ENCODE results near the gene SORD.
"Not testable (repeated sequence)": the region's sequence is repeated elsewhere in the genome, so short reads cannot be mapped to it uniquely, and the experiment has no call there.

- TF ChIP-seq ZNF408 (CRISPR knock-in tag; IDR thresholded peaks at IDR 0.05; ENCODE audit: low read depth); YY1 (IDR thresholded peaks at IDR 0.05; ENCODE audit: borderline replicate concordance in 1 of 3, control insufficient read depth in 1 of 3, extremely low read depth in 1 of 3, insufficient read depth in 3 of 3, insufficient read length in 1 of 3, insufficient replicate concordance in 2 of 3, low read depth in 1 of 3, low read length in 2 of 3); ATF4 (CRISPR knock-in tag; IDR thresholded peaks at IDR 0.05); IRF2 (CRISPR knock-in tag; IDR thresholded peaks at IDR 0.05); ILF3 (IDR thresholded peaks at IDR 0.05; ENCODE audit: borderline replicate concordance); ZNF589 (CRISPR knock-in tag; IDR thresholded peaks at IDR 0.05; ENCODE audit: low read depth); JUN (IDR thresholded peaks at IDR 0.05; ENCODE audit: borderline replicate concordance, low read depth, low read length); JUN (CRISPR knock-in tag; IDR thresholded peaks at IDR 0.05; ENCODE audit: borderline replicate concordance); DNMT1 (IDR thresholded peaks at IDR 0.05); LEF1 (IDR thresholded peaks at IDR 0.05); PHTF2 (CRISPR knock-in tag; IDR thresholded peaks at IDR 0.05); TAF15 (IDR thresholded peaks at IDR 0.05; ENCODE audit: low read depth, low read length); ZNF707 (CRISPR knock-in tag; conservative IDR thresholded peaks at IDR 0.05); NFYB (IDR thresholded peaks at IDR 0.05; ENCODE audit: extremely low read depth, insufficient read length); CTCF (IDR thresholded peaks at IDR 0.05 in 2 of 3, conservative IDR thresholded peaks at IDR 0.05 in 1 of 3; ENCODE audit: insufficient read depth in 2 of 3, low read depth in 1 of 3, low read length in 3 of 3): not testable (repeated sequence)
Observed at GRCh38 chr15:45104170-45104569, 81.2 kb downstream of the SORD start.

All from K562 (cell line).